ENCODE results near the gene ADNP. TPM values are rescaled to one million over a fixed set of nuclear protein-coding genes. Genes with fewer than 3 reads are reported as not detected.

The ADNP gene
- polyA plus RNA-seq, 1 of the 3 experiments (the other 2 are of a cell fraction): 13.3 TPM

- Histone ChIP-seq H3K4me2 (no peak overlapping the region), H3K36me3 (replicated peaks in 1 of 2; ENCODE audit: control insufficient read depth in 1 of 2, insufficient read depth in 2 of 2, low read length in 1 of 2) (no peaks in the 10 kb centered on the region), H3K4me1 (ENCODE audit: control insufficient read depth in 1 of 2, insufficient read depth in 2 of 2, low read depth in 1 of 2, low read length in 1 of 2) (no peaks in the 10 kb centered on the region), H3K27ac (ENCODE audit: low read depth in 2 of 2, low read length in 1 of 2) (no peak overlapping the region), H3K27me3 (ENCODE audit: insufficient read depth) (no peaks in the 10 kb centered on the region), H3K79me2 (ENCODE audit: insufficient read depth) (no peaks in the 10 kb centered on the region), H3F3A (replicated peaks; ENCODE audit: insufficient read depth) (no peaks in the 10 kb centered on the region), H4K20me1 (ENCODE audit: insufficient read depth) (no peaks in the 10 kb centered on the region), H3K4me3 (ENCODE audit: low read depth in 2 of 2, low read length in 1 of 2) (no peak overlapping the region), H3K9me3 (no peaks in the 10 kb centered on the region), H2AFZ (ENCODE audit: low read depth) (no peak overlapping the region), H3K9me2 (no peaks in the 10 kb centered on the region), H3K9ac (no peak overlapping the region)
- ChIA-PET CTCF (interaction anchor here (1.2 kb wide), 1 partner anchor 17 kb away, joined by 3 read pairs; no protein-coding TSS in a partner anchor), POLR2A (no interaction called here)
- DNase-seq: no peak
- 97% methylated on average over 6 of the region's 6 CpGs for WGBS (ENCODE audit: low lambda C conversion rate)
- TF ChIP-seq NRF1 (IDR thresholded peaks at IDR 0.05; ENCODE audit: low read depth, low read length) (no peak), YY1 (IDR thresholded peaks at IDR 0.05; ENCODE audit: low read depth) (no peak), EP300 (IDR thresholded peaks at IDR 0.05; ENCODE audit: borderline replicate concordance in 1 of 2, low read depth in 1 of 2, low read length in 1 of 2) (no peak), TEAD4 (IDR thresholded peaks at IDR 0.05; ENCODE audit: borderline replicate concordance, insufficient read depth) (no peak), RXRA (IDR thresholded peaks at IDR 0.05; ENCODE audit: borderline replicate concordance, low read depth) (no peak), RAD21 (IDR thresholded peaks at IDR 0.05; ENCODE audit: low read length) (no peak), MEF2A (IDR thresholded peaks at IDR 0.05; ENCODE audit: borderline replicate concordance, low read depth) (no peak), CHD2 (IDR thresholded peaks at IDR 0.05; ENCODE audit: low read length, partially characterized antibody) (no peak), FOSL2 (IDR thresholded peaks at IDR 0.05; ENCODE audit: borderline replicate concordance, low read depth) (no peak), FOXJ3 (CRISPR knock-in tag; IDR thresholded peaks at IDR 0.05) (no peak), RFX5 (IDR thresholded peaks at IDR 0.05; ENCODE audit: low read length) (no peak), FOXM1 (IDR thresholded peaks at IDR 0.05; ENCODE audit: low read depth) (no peak), MXI1 (IDR thresholded peaks at IDR 0.05; ENCODE audit: low read depth, low read length) (no peak), GATA2 (CRISPR knock-in tag; IDR thresholded peaks at IDR 0.05) (no peak)
- TF ChIP-seq, protein P1, sequence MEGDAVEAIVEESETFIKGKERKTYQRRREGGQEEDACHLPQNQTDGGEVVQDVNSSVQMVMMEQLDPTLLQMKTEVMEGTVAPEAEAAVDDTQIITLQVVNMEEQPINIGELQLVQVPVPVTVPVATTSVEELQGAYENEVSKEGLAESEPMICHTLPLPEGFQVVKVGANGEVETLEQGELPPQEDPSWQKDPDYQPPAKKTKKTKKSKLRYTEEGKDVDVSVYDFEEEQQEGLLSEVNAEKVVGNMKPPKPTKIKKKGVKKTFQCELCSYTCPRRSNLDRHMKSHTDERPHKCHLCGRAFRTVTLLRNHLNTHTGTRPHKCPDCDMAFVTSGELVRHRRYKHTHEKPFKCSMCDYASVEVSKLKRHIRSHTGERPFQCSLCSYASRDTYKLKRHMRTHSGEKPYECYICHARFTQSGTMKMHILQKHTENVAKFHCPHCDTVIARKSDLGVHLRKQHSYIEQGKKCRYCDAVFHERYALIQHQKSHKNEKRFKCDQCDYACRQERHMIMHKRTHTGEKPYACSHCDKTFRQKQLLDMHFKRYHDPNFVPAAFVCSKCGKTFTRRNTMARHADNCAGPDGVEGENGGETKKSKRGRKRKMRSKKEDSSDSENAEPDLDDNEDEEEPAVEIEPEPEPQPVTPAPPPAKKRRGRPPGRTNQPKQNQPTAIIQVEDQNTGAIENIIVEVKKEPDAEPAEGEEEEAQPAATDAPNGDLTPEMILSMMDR (IDR thresholded peaks at IDR 0.05): no peak
- TF ChIP-seq, protein P2, sequence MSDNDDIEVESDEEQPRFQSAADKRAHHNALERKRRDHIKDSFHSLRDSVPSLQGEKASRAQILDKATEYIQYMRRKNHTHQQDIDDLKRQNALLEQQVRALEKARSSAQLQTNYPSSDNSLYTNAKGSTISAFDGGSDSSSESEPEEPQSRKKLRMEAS (IDR thresholded peaks at IDR 0.05; ENCODE audit: low read depth): no peak
These were observed 53.9 kb downstream of the ADNP start for GRCh38 chr20:50877232-50877743.

DNA sequence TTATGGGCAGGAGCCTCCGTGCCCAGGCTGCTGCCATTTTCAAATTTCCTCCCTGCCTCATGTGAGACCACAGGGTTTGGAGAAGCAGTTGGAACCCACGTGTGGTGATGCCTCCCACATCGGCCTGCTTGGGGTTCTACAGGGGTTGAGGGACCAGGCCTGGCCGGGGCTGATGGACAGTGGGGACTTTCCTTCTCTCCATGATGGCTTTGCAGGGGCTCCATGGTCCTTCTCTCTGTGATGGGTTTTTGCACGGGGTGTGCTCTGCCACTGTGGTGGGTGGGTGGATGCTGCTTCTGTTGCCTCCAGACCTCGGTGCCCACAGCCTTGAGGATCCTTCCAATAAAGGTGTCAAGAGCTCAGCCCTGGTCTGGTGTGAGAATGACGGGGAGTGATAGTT lies 54.4 kb downstream of the ADNP start:
- H3K36me3 ChIP-seq (replicated peaks in 1 of 2; ENCODE audit: control insufficient read depth in 1 of 2, insufficient read depth in 2 of 2, low read length in 1 of 2): no peaks in the 10 kb centered on the region
- 90% methylated on average over 4 of the region's 7 CpGs for WGBS (ENCODE audit: low lambda C conversion rate)
- no peaks in the 10 kb centered on the region for H4K20me1 ChIP-seq (ENCODE audit: insufficient read depth)
- no peaks in the 10 kb centered on the region for H3K79me2 ChIP-seq (ENCODE audit: insufficient read depth)
- POLR2A ChIA-PET: no interaction called here
- no peaks in the 10 kb centered on the region for H3K9me2 ChIP-seq
- H3K27ac ChIP-seq (ENCODE audit: low read depth in 2 of 2, low read length in 1 of 2): no peak overlapping the region
- no peak overlapping the region for H2AFZ ChIP-seq (ENCODE audit: low read depth)
- no peaks in the 10 kb centered on the region for H3K4me1 ChIP-seq (ENCODE audit: control insufficient read depth in 1 of 2, insufficient read depth in 2 of 2, low read depth in 1 of 2, low read length in 1 of 2)
- H3K4me2 ChIP-seq: no peak overlapping the region
- no peaks in the 10 kb centered on the region for H3K27me3 ChIP-seq (ENCODE audit: insufficient read depth)
- no peaks in the 10 kb centered on the region for H3K9me3 ChIP-seq
- CTCF ChIA-PET: interaction anchor here (1.2 kb wide), 1 partner anchor 18 kb away, joined by 3 read pairs; no protein-coding TSS in a partner anchor
- no peaks in the 10 kb centered on the region for H3F3A ChIP-seq (replicated peaks; ENCODE audit: insufficient read depth)
- H3K4me3 ChIP-seq (ENCODE audit: low read depth in 2 of 2, low read length in 1 of 2): no peak overlapping the region
- H3K9ac ChIP-seq: no peak overlapping the region
- DNase-seq: no peak
- TF ChIP-seq MXI1 (IDR thresholded peaks at IDR 0.05; ENCODE audit: low read depth, low read length) (no peak), PBX3 (IDR thresholded peaks at IDR 0.05) (no peak), MEF2A (IDR thresholded peaks at IDR 0.05; ENCODE audit: borderline replicate concordance, low read depth) (no peak), TEAD4 (IDR thresholded peaks at IDR 0.05; ENCODE audit: borderline replicate concordance, insufficient read depth) (no peak), POLR2AphosphoS5 (IDR thresholded peaks at IDR 0.05; ENCODE audit: low read depth, low read length) (no peak), JUND (IDR thresholded peaks at IDR 0.05) (no peak), EP300 (IDR thresholded peaks at IDR 0.05; ENCODE audit: borderline replicate concordance in 1 of 2, low read depth in 1 of 2, low read length in 1 of 2) (no peak), NFIC (IDR thresholded peaks at IDR 0.05; ENCODE audit: borderline replicate concordance) (no peak)
- TF ChIP-seq, protein P3, sequence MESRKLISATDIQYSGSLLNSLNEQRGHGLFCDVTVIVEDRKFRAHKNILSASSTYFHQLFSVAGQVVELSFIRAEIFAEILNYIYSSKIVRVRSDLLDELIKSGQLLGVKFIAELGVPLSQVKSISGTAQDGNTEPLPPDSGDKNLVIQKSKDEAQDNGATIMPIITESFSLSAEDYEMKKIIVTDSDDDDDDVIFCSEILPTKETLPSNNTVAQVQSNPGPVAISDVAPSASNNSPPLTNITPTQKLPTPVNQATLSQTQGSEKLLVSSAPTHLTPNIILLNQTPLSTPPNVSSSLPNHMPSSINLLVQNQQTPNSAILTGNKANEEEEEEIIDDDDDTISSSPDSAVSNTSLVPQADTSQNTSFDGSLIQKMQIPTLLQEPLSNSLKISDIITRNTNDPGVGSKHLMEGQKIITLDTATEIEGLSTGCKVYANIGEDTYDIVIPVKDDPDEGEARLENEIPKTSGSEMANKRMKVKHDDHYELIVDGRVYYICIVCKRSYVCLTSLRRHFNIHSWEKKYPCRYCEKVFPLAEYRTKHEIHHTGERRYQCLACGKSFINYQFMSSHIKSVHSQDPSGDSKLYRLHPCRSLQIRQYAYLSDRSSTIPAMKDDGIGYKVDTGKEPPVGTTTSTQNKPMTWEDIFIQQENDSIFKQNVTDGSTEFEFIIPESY (IDR thresholded peaks at IDR 0.05; ENCODE audit: borderline replicate concordance, low read depth): no peak
- TF ChIP-seq, protein P2 (IDR thresholded peaks at IDR 0.05; ENCODE audit: low read depth): no peak
- TF ChIP-seq, protein P4, sequence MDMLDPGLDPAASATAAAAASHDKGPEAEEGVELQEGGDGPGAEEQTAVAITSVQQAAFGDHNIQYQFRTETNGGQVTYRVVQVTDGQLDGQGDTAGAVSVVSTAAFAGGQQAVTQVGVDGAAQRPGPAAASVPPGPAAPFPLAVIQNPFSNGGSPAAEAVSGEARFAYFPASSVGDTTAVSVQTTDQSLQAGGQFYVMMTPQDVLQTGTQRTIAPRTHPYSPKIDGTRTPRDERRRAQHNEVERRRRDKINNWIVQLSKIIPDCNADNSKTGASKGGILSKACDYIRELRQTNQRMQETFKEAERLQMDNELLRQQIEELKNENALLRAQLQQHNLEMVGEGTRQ (IDR thresholded peaks at IDR 0.05; ENCODE audit: borderline replicate concordance, low read depth, low read length): no peak

Data from SK-N-SH (cell line).